Uterus (tissue), 4 donors: ENCODE results near the gene B3GLCT. TPM values are rescaled to one million over a fixed set of nuclear protein-coding genes. Genes with fewer than 3 reads are reported as not detected.
A peak's percentile ranks its signal among the peaks of the same experiment; 100 is the strongest.

Source experiments
- DNase-seq, 2 donors: peaks; one replicate each; pipeline ENCODE4 v3.0.0-alpha.2; 2019 to 2020
- H3K27ac ChIP-seq, 2 donors: fragments of 200-600 bp; sonication (generic); 1 replicate in 1 of 2; 2 replicates in 1 of 2; pipeline ENCODE4 v1.5.1; 2016 to 2018
- H3K27me3 ChIP-seq, 2 donors: fragments of 200-600 bp; sonication (generic); one replicate each; pipeline ENCODE4 v1.5.1; 2018 to 2019; ENCODE audit warnings: control low read depth in 1 of 2
- H3K36me3 ChIP-seq, 2 donors: fragments of 200-600 bp; sonication (generic); one replicate each; pipeline ENCODE4 v1.5.1; 2019; ENCODE audit warnings: control low read depth in 1 of 2
- H3K4me1 ChIP-seq, 2 donors: fragments of 200-600 bp; sonication (generic); one replicate each; pipeline ENCODE4 v1.5.1; 2018 to 2019; ENCODE audit warnings: control low read depth in 1 of 2
- H3K4me3 ChIP-seq, 2 donors: fragments of 200-600 bp; sonication (generic); 1 replicate in 1 of 2; 2 replicates in 1 of 2; pipeline ENCODE4 v1.5.1; 2018 to 2019; ENCODE audit warnings: mild to moderate bottlenecking in 1 of 2
- H3K9me3 ChIP-seq, 2 donors: fragments of 200-600 bp; sonication (generic); one replicate each; pipeline ENCODE4 v1.5.1; 2019; ENCODE audit warnings: control low read depth in 1 of 2
- CTCF ChIP-seq, 4 experiments: fragments of 200-600 bp in 2 of 4; fragments of 450-650 bp in 2 of 4; sonication (generic) in 2 of 4; IDR thresholded peaks; one replicate each; pipeline ENCODE4 v1.5.1; 2016 to 2019; ENCODE audit warnings: antibody characterized with exemption in 4 of 4, mild to moderate bottlenecking in 2 of 4, moderate library complexity in 1 of 4
- POLR2A ChIP-seq, 2 donors: fragments of 450-650 bp; IDR thresholded peaks; one replicate each; pipeline ENCODE4 v1.6.1; 2016; ENCODE audit warnings: antibody characterized with exemption in 2 of 2, mild to moderate bottlenecking in 1 of 2, moderate library complexity in 1 of 2
- intact Hi-C: fragments of 100-400 bp; cut with DNase I; formaldehyde crosslinking; loops from one replicate; pipeline ENCODE4 v1.15.1; 2023; ENCODE audit warnings: low total_unique reads
- total RNA-seq, 4 donors: library from RNA; depleted of rRNA in 3 of 4; stranded (reverse); fragments of >200 nt in 3 of 4; gene quantifications; one replicate each; pipeline versions ENCODE4 v1.1.0 to v1.2.4, GENCODE V29; 2014 to 2023
- donor health status: DM: yes; HTN: yes; CAD: no.

Gene B3GLCT
- total RNA-seq, 4 donors from 2014 or later, result 20.0 to 83.1 (median 31.7) TPM

- intact Hi-C loops, result no loop called here
- DNase-seq, result peak; percentile 39 to 58
- H3K27ac ChIP-seq, result peak overlapping the region; percentile 98 to 99
Measured at GRCh38 chr13:31201341-31202031, 1.7 kb downstream of the B3GLCT start.

GRCh38 chr13:31204592-31204991, 4.8 kb downstream of the B3GLCT start:
- intact Hi-C loops, result no loop called here

More at GRCh38 chr13:31201341-31202031, 1.7 kb downstream of the B3GLCT start:
- TF ChIP-seq POLR2A (IDR thresholded peaks at IDR 0.05) (no peak), CTCF (IDR thresholded peaks at IDR 0.05) (no peak)
- no peaks in the 10 kb centered on the region for H3K27me3 ChIP-seq
- no peaks in the 10 kb centered on the region for H3K36me3 ChIP-seq
- peak overlapping the region; percentile 53 to 91 for H3K4me3 ChIP-seq
- H3K4me1 ChIP-seq, result peaks cover 3 to 7% of the 10 kb centered on the region in 2 donors
- H3K9me3 ChIP-seq, result no peaks in the 10 kb centered on the region

GRCh38 chr13:31207661-31208552, 8.1 kb downstream of the B3GLCT start:
- no peaks in the 10 kb centered on the region for H3K9me3 ChIP-seq
- no peak overlapping the region for H3K4me3 ChIP-seq
- no peaks in the 10 kb centered on the region for H3K36me3 ChIP-seq
- intact Hi-C loops, result no loop called here
- DNase-seq, result peak; percentile 70
- no peaks in the 10 kb centered on the region for H3K27me3 ChIP-seq
- peaks cover 12 to 14% of the 10 kb centered on the region in 2 donors for H3K4me1 ChIP-seq
- TF ChIP-seq POLR2A (IDR thresholded peaks at IDR 0.05), result no peak
- TF ChIP-seq CTCF (IDR thresholded peaks at IDR 0.05), result no peak
- peak overlapping the region; percentile 63 to 80 for H3K27ac ChIP-seq

More at GRCh38 chr13:31204592-31204991, 4.8 kb downstream of the B3GLCT start:
- peak in 1 of 2 donors; percentile 43 for DNase-seq
- Histone ChIP-seq H3K27me3 (no peaks in the 10 kb centered on the region), H3K4me1 (peaks cover 14 to 15% of the 10 kb centered on the region in 2 donors), H3K4me3 (no peak overlapping the region), H3K36me3 (no peaks in the 10 kb centered on the region), H3K27ac (peak overlapping the region; percentile 67 to 80), H3K9me3 (no peaks in the 10 kb centered on the region)
- TF ChIP-seq POLR2A (IDR thresholded peaks at IDR 0.05) (no peak), CTCF (IDR thresholded peaks at IDR 0.05) (no peak)

GRCh38 chr13:31208559-31209122, 8.9 kb downstream of the B3GLCT start:
- H3K27ac ChIP-seq, result peak overlapping the region; percentile 63 to 80
- DNase-seq, result no peak
- H3K36me3 ChIP-seq, result no peaks in the 10 kb centered on the region
- no peak overlapping the region for H3K4me3 ChIP-seq
- no peaks in the 10 kb centered on the region for H3K9me3 ChIP-seq
- H3K4me1 ChIP-seq, result peaks cover 12 to 14% of the 10 kb centered on the region in 2 donors
- H3K27me3 ChIP-seq, result no peaks in the 10 kb centered on the region
- intact Hi-C loops, result no loop called here
- TF ChIP-seq POLR2A (IDR thresholded peaks at IDR 0.05), result no peak
- TF ChIP-seq CTCF (IDR thresholded peaks at IDR 0.05), result no peak
